HG03108 (cell line): ENCODE data around the gene TTPAL.

Experiments used
- ATAC-seq: cut with Tn5 transposase; IDR thresholded peaks from one replicate; pipeline ENCODE4 v1.9.1; 2021; ENCODE audit warnings: moderate library complexity; ENCODE audit not compliant: unreplicated experiment

Gene TTPAL

GRCh38 chr20:44439318-44439717 lies 36.4 kb upstream of the TTPAL start:
- no peak for ATAC-seq

GRCh38 chr20:44442298-44443070 lies 33.2 kb upstream of the TTPAL start:
- ATAC-seq = no peak

DNA sequence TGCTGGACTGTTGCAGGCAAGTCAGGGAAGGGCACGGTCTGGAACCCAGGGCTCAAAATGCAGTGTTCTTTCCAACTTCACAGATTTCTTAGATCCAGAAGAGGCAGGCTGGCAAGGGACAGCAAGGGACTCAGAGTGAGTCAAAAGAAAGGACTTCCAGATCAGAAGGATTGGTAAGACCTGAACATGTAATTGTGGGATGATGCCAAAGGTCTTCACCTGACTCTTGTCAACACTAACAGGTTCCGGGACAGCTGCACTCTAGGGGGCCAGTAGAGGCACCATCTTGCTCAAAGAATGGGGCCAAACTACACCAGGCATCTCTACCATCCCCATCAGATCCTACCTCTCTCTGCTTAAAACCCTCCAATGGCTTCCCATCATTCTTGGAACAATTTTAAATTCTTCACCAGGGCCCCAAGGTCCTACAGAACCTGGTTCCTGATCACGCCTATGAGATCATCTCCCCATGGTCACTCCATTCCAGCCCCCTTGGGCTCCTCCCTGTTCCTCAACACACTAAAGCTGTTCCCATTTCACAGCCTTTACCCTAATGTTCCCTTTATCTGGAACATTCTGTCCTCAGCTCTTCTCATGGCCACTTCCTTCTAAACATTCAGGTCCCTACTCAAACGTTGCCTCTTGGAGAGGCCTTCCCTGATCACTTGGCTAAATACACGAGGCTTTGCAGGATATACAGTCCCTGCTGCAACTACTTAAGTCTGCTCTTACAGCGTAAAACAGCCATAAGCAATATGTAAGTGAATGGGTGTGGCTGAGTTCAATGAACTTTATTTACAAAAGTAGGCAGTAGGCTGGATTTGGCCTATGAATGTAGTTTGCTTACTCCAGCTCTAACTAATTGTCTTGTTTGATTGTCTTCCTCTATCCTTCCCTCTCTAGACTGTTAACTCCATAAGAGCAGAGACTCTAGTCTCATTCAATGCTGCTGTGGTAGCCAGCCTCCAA lies 29.6 kb upstream of the TTPAL start:
- no peak for ATAC-seq

- no peak for ATAC-seq
Observed at GRCh38 chr20:44447827-44448419, 27.8 kb upstream of the TTPAL start.

DNA sequence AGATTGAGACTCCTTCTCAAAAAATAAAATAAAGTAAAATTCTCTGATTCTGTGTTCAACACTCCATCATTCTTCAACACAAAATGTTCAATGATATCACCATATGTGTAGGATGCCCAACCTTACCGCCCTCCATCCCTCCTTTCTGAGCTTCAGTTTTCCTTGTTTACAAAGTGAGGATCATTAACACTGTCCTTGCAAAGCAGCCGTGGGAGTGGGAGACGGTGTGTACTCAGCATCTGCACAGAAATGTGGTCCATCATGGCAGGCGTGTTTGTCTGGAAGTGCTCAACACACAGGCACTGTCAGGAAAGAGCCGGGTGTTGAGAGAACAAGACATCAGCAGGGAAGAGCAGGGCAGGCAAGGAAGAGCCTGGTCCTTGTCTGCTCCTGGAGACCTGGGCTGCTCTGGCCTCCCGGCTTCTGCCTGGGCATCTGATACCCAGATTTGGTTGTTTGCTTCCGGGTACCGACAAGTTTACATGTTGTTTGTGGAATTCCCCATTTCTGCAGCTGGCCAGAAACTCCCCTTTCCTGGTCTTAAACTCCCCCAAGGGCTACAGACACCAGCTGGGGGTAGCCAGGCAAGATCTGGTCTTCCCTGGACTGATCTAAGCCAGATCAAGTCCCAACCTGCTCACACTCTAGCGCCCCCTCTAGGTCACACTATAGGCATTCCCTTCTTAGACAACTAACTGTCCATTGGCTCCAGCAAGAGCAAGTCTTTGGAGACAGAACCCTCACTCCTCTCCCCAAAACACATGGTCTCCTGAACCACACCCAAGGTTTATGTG lies 26.7 kb upstream of the TTPAL start:
- no peak for ATAC-seq

DNA sequence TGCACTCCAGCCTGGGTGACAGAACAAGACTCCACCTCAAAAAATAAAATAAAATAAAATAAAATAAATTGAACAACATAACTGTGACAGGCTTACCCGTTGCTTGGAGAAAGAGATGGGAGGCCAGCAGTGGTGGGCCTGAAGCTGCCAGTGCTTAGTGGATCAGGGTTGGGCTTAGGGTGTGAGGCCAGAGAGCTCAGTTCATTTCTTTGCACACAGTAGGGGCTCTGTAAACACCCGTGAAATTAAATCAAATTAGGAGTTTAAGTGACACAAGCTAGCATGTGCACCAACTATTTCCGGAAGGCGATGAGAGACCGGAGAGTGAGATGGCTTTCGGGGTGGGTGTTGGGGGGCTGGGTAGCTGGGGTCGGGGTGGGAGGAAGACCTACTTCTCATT lies 25.8 kb upstream of the TTPAL start:
- ATAC-seq = no peak

- ATAC-seq = no peak
Observed at GRCh38 chr20:44450281-44450889, 25.3 kb upstream of the TTPAL start.

- no peak for ATAC-seq
Observed at GRCh38 chr20:44450903-44451450, 24.7 kb upstream of the TTPAL start.

DNA sequence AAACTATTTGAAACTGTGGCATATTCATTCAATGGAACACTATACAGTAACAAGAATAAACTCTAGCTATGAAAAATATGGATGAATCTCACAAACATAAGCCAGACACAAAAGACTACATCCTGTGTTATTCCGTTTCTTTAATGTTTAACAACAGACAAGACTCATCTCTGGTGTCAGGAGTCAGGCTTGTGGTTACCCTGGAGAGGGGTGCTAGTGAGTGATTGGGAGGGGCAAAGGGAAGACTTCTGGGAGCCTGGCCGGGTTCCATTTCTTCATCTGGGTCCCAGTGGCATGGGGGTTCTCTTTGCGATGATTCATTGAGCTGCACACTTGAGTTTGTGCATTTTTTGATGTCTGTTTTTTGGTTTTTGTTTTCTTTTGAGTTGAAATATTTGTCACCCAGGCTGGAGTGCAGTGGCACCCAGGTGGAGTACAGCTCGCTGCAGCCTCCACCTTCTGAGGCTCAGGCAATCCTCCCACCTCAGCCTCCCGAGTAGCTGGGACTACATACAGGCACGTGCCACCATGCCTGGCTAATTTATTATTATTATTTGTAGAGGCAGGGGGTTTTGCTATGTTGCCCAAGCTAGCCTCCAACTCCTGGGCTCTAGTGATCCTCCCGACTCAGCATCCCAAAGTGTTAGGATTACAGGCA lies 21.2 kb upstream of the TTPAL start:
- ATAC-seq = no peak

DNA sequence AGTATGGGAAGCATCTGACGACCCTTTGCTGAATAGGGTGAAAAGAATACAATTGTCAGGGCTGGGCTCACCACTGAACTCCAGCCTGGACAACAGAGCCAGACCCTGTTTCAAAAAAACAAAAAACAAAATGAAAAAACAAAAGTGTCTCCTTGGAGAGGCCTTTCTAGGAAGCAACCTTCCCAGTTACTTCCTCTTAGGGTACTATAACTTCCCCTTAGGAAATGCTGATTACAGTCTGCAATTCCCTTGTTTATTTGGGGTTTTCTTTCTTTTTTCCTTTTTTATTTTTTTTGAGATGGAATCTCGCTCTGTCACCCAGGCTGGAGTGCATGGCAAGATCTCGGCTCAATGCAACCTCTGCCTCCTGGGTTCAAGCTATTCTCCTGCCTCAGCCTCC lies 20.5 kb upstream of the TTPAL start:
- ATAC-seq = no peak

GRCh38 chr20:44456611-44457010 lies 19.1 kb upstream of the TTPAL start:
- ATAC-seq = no peak

- no peak for ATAC-seq
Observed at GRCh38 chr20:44457016-44457415, 18.7 kb upstream of the TTPAL start.

DNA sequence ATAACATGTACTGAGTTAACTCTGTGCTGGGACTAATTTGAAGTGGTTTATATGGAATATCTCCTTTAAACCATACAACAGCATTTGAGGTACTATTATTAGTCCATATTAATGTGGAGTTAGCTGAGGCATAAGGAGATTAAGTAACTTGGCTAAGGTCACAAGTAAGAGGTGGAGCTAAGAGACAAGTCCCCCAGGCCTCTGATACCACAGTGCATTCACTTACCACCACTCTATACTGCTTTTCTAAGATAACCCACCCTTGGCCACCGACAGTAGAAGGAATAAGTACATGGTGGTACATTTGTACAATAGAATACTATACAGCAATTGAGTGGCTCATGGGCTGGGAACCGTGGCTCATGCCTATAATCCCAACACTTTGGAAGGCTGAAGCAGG lies 16.4 kb upstream of the TTPAL start:
- no peak for ATAC-seq

GRCh38 chr20:44460795-44461141 lies 14.9 kb upstream of the TTPAL start:
- no peak for ATAC-seq

DNA sequence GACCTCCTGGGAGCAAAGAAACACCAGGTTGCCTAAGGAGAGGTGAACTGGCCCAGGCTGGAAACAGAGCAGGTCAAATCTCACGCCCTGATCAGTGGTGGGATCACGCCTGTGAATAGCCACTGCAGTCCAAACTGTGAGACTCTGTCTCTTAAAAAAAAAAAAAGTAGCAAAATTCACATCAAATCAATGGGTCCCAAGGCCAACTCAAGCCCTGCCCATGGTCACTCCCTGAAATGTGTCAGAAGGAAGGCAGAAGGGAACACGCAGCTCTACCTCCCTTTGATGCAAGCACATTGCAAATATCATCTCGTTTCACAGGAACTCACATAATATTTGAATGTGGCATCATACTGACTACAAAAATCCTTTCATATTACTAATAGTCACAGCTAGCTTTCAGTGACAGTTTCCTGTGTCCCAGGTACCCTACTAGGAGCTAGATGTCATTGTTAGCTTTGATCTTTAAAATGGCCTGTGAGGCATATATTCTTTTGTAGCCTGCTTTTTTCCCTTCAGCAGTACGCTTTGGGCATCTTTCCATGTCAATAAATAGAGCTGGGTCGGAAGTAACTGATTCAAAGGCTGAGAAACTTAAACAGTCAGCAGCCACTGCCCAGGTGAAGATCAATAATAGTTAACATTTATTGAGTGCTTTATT lies 14.4 kb upstream of the TTPAL start:
- ATAC-seq = no peak

DNA sequence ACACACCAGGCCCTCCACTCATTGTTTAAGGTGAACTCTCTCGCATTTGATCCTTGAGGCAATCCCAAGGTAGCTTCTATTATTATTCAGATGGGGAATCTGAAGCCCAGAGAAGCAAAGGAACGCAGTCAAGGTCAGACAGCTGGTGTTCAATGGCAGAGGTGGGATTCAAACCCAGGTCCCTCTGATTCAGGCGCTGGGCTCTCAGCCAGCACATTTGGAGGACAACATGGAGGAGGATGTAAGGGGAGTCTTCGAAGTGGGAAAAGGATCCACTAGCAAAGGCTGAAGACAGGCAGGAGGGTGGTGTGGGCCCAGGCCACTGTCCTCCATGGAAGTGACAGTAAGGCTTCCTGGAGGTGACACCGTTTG lies 13.9 kb upstream of the TTPAL start:
- ATAC-seq = no peak

- no peak for ATAC-seq
Observed at GRCh38 chr20:44463466-44463865, 12.2 kb upstream of the TTPAL start.

DNA sequence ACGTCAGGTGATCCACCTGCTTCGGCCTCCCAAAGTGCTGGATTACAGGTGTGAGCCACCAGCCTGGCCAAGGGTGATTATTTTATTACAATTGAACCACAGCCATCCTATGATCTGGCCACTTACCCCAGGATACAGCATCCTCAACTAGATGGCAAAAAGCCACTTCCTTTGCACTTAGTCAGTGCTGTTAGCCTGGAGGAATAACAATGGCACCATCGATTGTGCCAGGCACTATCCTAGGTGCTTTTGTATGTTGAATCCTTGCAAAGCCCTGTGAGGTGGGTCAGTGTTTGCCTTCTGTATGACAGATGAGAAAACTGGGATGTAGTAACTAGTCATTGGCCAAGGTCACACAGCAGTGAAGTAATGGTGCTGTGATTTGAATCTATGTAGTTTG lies 11.2 kb upstream of the TTPAL start:
- ATAC-seq = no peak

DNA sequence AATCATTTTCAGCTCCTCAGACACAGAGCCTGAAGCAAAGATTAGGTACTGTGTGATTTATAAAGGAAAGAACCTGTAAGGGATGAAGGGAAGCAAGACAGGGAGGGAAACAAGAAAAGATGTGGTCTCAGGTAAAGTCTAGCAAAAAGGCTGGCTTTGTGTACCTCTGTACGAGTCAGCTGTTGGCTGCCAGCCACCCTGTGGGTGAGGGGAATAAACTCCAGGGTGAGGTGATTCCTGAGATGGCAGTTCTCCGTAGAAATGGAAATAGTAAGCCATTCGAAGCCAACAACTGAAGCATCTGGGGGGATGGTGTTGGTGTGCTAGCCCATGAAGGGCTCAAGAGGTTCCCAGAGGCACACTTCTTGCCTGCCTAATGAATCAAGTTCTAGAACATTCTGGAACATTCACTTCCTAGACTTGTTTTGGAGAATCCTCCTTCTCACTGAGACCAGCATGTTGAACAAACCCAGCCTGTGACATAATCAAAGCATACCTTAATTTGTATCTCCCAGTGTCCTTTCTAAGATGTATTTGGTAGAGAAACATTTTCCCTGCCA lies 10.6 kb upstream of the TTPAL start:
- no peak for ATAC-seq
